HG03097 (cell line): ENCODE measurements around the gene ZGPAT.

Experiments used
- ATAC-seq: cut with Tn5 transposase; IDR thresholded peaks from one replicate; pipeline ENCODE4 v1.9.1; 2021; ENCODE audit not compliant: unreplicated experiment, low FRiP score

The ZGPAT gene

GRCh38 chr20:63777614-63778013, 69.8 kb downstream of the ZGPAT start:
- ATAC-seq, result no peak

DNA sequence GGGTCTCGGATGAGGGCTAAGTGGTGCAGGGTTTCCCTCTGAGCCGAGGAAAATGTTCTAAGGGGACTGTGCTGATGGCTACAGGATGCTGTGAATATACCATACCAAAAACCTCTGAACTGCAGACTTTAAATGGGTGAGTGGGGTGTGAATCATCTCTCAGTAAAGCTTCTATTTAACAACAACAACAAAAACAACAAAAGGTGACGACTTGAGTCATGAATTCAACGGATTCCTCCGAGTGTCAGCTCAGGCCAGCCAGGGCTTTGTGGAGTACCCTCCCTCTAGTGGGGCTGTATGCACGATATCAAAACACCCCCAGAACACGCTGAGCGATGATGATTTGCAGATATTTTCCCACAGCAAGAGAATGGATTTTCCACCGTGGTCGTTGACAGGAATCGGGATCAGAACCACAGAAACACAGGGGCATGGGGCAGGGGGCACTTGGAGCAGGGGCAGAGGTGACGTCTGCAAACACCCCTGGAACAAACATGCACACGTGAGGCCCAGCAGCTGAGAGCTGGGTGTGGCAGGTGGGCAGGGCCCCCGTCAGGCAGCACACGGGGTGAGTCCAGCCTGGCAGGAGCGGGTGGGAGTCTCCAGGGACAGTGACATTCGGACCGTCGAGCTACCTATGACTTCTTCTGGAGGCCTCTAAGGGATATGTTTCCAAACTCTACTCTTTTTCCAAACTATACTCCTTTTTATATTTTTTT, 70.4 kb downstream of the ZGPAT start:
- no peak for ATAC-seq

DNA sequence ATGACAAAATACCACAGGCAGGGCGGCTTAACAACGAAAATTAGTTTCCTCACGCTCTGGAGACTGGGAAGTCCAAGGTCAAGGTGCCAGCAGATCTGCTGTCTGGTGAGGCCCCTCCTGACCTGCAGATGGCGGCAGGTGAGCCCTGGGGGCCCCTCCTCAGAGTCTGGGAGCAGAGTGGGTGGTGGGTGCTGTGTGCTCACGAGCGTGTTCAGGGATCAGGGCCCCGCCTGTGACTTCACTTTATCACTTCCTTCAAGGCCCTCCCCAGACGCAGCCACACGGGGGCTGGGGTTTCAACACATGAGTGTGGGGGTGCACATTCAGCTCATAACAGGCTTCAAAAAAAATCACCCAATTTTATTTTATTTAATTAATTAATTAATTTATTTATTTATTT, 71.0 kb downstream of the ZGPAT start:
- no peak for ATAC-seq

DNA sequence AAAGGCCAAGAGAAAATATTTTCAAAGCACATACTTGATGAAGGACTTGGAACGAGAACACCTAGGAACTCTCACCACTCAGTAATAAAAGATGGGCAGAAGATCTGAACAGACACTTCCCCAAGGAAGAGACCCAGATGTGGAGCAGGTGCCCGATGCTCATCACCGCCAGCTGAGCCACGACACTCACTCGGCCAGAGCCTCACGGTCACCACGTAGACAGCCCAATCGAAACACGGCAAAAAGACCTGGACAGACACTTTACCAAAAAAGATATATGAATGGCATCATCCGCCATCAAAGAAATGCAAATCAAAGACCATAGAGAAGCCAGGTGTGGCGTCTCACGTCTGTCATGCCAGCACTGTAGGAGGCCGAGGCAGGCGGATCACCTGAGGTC, 73.3 kb downstream of the ZGPAT start:
- no peak for ATAC-seq

- ATAC-seq, result no peak
Measured at GRCh38 chr20:63782051-63782471, 74.2 kb downstream of the ZGPAT start.

DNA sequence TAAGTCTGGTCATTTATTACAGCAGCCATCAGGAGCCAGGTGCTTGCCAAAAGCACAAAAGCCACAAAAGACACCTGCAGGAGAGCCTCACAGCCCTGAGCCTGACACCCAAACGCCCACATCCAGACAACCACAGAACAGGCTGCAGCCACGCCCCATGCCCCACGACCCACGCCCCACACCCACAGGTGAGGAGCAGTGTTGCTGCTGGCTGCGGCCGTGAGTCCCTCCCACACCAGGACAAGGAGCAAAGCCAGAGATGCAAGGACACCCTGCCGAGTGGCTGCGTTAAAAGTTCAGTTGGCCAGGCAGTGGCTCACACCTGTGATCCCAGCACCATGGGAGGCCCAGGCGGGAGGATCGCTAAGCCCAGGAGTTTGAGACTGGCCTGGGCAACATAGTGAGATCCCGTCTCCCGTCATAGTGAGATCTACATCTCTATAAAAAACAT, 74.7 kb downstream of the ZGPAT start:
- ATAC-seq, result no peak

GRCh38 chr20:63783970-63784369, 76.1 kb downstream of the ZGPAT start:
- ATAC-seq, result no peak

DNA sequence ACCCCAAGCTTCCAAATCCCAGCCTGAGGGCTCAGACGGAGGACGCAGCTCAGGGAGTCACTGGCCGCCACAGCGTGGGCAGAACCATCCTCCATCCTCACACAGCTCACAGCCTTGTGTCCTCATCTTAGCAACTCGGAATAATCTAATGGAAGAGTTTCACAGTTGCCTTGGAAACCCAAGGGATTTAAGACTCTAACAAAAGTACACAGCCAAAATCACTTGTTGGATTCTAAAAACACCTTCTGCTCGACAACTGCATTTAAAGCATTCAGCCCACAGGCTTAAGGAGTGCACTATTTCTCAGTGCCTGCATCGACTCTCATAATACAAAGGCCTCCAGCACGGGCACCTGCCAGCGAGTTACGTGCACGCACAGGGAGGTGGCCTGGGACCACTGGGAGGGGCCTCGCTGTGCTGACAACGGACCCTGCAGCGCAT, 77.9 kb downstream of the ZGPAT start:
- no peak for ATAC-seq
